GM08714 (cell line): ENCODE measurements around the gene GFAP.

Source experiments
- H3K4me3 ChIP-seq: fragments of 200-500 bp; sonication (Bioruptor generic); 2 replicates; pipeline ENCODE4 v1.5.1; 2014; ENCODE audit warnings: mild to moderate bottlenecking, low read length, inconsistent platforms
- ZNF274 ChIP-seq: IDR thresholded peaks from 2 replicates; pipeline ENCODE4 v1.6.1; 2012; ENCODE audit warnings: mild to moderate bottlenecking, low read depth, low read length

GFAP gene

DNA sequence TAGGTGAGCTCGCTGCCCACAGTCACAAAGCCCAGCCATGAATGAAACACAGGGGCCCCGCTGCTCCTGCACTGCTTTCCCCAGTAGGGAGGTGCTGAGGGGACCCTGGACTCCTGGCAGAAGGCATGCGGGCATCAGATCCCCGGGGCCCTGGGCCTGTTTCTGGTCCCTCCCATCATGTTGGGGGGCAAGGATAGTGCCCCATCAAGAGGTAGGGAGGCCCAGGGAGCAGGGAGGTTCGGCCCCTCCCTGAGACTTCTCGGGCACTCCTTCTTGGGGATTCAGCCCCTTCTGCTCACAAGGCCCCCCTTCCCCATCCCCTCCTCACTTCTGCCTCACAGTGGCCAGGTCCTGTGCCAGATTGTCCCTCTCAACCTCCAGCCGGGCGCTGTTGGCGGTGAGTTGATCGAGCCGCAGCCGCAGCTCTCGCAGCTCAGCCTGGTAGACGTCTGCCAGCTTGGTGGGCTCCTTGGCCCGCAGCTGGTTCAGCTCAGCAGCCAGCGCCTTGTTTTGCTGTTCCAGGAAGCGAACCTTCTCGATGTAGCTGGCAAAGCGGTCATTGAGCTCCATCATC is 515 bp downstream of the GFAP start:
- no peak overlapping the region for H3K4me3 ChIP-seq
- no peak for TF ChIP-seq ZNF274

DNA sequence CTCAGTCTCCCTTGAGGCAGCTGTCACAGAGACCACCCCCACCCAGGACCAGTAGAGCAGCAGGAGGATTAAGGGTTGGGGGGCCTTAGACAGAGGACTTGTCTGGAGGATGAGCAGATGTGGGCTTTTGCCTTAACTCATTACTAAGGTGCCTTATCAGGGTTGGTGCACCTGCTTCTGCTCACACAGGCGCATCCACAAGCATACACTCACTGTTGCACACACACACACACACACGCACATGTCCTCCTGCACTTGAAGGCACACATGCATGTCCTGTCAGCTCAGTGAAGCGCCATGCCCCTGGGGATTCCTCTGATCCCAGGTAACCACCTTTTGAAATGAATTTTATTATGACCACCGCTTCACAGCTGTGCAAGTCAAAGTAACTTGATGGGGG is 1.2 kb downstream of the GFAP start:
- TF ChIP-seq ZNF274, result no peak
- no peak overlapping the region for H3K4me3 ChIP-seq

DNA sequence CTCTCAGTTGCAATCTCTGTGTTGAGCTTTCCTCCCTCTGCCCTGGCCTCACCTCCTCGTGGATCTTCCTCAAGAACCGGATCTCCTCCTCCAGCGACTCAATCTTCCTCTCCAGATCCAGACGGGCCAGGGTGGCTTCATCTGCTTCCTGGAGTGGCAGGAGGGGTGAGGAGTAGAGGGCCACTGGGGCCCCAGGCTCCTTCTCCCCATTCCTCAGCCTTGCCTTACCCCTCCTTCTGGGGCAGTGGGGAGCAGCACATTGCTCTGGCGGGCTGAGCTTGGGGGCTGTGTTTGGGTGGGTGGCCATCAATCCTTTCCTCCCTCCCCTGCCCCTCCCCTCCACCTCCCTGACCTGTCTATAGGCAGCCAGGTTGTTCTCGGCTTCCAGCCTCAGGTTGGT is 1.6 kb downstream of the GFAP start:
- no peak for TF ChIP-seq ZNF274
- no peak overlapping the region for H3K4me3 ChIP-seq

DNA sequence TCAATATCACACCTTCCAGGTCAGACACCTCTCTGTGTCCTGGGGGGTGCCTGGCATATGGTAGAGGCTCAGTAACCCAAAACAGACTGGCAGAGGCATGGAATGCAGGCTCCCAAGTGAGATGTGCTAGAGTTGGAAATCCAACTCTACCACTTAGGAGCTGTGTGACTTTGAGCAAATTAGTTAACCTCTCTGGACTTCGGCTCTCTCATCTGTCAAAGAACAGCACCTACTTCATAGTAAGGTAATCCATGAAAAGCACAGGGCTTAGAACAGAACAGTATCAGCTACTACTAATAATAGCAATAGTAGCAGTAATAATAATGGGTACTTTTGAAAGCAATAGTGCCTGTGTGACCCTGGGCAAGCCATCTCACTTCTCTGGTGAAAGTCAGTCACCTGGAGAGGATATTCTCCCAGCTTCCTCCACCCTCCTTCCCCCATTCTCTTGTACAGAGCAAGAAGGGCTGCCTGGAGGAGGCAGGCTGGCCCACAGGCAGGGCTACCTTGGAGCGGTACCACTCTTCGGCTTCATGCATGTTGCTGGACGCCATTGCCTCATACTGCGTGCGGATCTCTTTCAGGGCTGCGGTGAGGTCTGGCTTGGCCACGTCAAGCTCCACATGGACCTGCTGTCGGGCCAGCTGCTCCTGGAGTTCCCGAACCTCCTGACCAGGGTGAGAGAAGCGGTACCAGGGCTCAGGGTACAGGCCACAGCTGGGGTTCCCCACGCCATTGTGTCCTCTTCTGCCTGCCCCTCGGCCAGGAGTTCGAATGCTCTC is 2.3 kb downstream of the GFAP start:
- no peak overlapping the region for H3K4me3 ChIP-seq
- TF ChIP-seq ZNF274, result no peak

DNA sequence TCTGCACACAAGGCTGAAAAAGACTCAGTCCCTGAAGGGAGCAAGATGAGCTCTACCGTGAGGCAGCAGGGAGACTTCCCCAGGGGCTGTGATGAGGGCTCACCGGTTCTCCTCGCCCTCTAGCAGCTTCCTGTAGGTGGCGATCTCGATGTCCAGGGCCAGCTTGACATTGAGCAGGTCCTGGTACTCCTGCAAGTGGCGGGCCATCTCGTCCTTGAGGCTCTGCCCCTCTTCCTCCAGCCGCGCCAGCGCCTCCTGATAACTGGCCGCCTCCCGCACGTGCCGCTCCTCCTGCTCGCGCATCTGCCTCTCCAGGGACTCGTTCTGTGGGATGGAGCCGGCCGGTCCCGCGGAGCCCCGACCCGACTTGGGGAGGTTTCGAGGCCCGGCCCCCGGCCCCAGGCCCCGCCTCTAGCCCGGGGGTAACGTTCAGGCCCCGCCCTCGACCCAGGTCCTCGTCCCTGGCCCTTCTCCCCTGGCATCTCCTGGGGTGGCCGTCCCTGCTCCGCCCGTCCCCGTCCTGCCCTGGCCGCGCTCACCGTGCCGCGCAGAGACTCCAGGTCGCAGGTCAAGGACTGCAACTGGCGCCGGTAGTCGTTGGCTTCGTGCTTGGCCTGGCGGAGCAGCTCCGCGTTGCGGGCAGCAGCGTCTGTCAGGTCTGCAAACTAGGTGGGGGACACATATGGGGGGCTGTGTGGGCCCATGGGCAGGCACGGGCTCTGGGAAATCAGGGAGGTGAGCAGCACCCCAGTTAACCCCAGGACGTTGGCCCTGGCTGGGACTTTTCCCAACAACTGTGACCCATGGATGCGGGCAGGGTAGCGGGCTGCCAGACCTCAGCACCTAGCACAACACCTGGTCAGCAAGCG is 3.9 kb downstream of the GFAP start:
- no peak for TF ChIP-seq ZNF274
- no peak overlapping the region for H3K4me3 ChIP-seq

DNA sequence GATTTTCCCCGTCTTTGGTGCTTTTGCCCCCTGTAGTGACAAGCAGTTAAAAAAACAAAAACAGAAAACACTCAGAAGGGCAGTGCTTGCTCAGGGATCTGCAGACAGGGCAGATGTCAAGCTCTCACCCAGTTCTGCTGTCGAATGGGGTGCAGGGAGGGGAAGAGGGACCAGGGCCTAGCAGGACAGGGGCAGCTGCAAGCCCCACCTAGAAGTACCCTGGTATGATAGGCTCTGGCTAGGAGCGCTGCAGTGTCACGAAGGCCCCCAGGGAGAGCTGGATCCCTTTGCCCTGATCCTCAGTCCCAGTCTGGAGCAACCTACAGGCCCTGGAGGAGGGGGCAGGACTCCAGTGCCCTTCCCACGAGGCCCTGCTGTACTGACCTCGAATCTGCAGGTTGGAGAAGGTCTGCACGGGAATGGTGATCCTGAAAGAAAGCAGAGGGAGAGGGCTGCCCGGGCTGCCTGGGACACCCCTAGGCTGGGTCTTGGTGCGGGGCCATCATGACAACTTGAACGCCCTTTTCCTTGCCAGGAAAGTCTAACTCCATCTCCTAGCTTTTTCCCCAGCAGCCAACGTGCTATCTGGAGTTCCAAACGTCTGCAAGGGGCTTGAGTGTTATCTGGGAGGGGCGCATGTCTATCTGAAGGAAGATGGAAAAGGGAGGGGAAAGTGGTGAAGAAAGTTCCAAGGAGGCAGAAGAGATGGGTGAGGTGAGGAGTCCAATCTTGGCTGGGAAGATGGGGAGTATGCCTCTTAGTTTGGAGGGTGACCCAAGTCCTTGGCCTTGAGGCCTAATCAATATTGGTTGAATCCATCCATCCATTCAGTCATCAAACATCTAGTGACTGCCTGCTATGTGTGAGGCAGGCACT is 4.8 kb downstream of the GFAP start:
- no peak for TF ChIP-seq ZNF274
- H3K4me3 ChIP-seq, result no peak overlapping the region

DNA sequence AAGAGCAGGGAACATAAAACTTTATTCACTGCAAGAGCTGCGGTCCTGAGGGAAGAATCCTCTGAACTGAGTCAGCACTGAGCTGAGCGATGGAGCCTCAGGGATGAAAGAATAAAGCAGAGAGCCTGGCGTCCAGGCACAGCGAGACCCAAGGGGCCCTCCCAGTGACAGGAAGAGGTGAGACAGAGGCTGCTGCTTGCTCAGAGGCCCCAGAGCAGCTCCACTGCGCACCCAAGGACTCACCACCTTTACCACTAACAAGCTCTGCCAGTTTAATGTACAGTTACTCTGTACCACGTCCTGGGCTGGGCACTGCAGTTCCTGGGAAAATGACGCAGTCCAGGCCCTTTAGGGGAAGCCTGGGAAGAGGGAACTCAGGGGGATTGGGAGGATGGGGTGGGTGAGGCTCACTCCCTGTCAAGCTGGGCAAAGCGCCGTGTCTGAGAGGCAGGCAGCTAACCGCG is 5.6 kb downstream of the GFAP start:
- H3K4me3 ChIP-seq, result no peak overlapping the region

DNA sequence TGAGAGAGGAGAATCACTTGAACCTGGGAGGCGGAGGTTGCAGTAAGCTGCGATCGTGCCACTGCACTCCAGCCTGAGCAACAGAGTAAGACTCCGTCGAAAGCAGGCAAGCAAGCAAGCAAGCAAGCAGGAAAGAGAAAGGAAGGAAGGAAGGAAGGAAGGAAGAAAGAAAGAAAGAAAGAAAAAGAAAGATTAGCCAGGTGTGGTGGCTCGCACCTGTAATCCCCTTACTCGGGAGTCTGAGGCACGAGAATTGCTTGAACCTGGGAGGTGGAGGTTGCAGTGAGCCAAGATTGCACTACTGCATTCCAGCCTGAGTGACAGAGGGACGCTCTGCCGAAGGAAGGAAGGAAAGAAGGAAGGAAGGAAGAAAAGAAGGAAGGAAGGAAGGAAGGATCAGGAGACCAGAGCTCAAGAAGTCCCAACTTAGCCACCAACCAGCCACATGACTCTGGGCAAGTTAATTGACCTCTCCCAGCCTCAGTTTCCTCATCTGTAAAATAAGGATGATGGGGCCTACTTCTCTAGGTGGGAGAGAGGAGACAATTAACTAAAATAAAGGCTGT is 6.5 kb downstream of the GFAP start:
- no peak overlapping the region for H3K4me3 ChIP-seq
- no peak for TF ChIP-seq ZNF274

More for the DNA sequence above, 5.6 kb downstream of the GFAP start:
- TF ChIP-seq ZNF274, result no peak

DNA sequence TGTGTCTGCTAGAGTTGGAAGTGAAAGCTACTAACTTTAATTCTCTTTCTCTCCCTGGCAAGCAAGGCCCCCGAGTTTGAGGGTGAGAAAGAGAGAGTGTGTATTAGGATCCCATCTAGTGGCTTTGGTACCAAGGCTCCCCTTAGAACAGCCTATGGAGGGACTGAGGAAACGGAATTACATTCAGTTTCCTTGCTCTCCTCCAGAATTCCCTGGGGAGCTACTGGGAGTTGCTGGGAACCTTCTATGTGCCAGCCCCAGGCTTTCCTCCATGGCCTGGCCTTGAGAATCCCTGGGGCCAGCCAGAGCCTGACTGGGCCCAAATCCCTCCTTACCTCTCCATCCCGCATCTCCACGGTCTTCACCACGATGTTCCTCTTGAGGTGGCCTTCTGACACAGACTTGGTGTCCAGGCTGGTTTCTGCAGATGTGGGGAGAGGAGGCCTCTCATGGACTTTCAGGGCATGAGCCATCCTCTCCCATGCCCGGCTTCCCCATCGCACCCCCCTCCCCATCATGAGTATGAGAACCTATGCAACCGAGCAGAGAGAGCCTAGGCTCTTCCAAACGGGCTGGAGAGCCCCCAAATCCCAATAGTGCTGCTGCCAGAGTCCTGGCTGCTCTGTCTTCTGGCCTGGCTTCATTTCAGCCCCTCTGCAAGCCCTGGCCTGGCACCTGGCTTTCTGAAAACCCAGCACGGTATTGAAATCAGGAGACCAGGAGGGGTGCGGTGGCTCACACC is 7.4 kb downstream of the GFAP start:
- TF ChIP-seq ZNF274, result no peak
- H3K4me3 ChIP-seq, result no peak overlapping the region

DNA sequence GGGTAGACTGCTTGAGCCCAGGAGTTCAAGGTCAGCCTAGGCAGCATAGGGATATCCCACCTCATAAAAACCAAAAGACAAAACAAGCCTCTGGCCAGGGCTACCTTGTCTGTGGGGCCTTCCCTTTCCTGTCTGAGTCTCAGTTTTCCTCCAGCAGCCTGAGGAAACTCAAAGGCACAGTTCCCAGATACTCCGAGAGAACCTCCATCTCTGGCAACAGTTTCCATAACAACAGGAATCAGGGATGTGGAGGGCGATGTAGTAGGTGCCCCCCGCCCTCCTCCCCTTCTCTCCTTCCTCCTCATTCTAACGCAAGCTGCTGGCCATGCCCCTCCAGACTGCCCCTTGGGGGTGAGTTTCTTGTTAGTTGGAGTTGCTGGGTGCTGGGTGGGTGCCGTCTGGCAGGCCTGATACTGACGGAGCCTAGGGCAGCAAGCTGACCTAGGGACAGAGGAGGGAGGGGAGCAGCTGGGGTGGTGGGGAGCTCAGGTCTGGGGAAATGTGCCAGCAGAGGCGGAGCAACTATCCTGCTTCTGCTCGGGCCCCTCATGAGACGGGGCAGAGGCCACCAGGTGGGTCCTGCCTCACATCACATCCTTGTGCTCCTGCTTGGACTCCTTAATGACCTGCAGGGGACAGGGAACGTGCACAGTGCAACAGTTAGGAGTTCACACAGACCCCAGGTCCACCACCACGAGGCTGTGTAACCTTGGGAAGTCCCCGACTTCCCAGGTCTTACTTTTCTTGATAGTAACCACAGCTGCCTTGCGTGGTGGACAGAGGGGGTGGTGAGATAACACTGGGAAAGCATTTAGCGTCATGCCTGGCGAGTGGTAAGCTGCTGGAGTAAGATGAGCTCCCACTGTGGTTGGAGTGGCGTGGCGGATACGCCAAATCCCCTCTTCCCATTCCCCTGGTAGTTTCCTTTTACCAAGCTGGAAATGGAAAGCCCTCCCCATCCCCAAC is 8.3 kb downstream of the GFAP start:
- H3K4me3 ChIP-seq, result no peak overlapping the region
- TF ChIP-seq ZNF274, result no peak

DNA sequence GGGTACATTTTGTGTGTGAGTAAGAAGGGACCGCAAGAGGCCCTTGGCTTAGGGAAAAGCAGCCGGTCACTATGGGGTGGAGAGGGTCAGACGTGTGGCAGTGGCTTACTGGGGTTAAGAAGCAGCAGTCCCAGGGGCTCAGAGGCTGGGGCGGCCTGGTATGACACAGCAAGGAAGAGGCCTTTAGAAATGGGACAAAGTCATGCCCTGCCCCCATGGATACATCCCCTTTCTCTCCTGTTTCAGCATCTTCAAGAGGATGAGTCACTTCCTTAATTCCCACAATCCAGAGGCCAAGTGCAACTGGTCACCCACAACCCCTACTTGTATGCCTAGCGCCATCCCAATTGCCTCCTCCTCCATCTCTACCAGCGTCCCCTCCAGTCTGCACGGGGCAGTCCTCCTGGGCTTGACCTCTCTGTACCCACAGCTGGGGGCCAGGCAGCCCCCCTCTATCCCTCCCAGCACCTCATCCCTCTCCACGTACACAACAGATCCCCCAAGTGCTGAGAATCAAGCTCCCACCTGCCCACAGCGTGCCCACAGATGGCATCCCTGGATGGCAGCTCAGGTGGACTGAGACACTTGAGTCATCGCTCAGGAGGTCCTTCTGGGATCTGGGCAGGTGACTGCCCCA is 9.2 kb downstream of the GFAP start:
- TF ChIP-seq ZNF274, result no peak
- H3K4me3 ChIP-seq, result no peak overlapping the region
